Peyer's patch (tissue), 4 donors: Measurements from ENCODE around the gene PM20D1.

Source experiments
- POLR2A ChIP-seq, 2 donors: fragments of 450-650 bp; IDR thresholded peaks; one replicate each; pipeline ENCODE4 v1.5.1; 2017; ENCODE audit warnings: antibody characterized with exemption in 2 of 2, mild to moderate bottlenecking in 2 of 2, moderate library complexity in 2 of 2
- TF ChIP-seq, protein P1 (sequence below), 6 experiments: fragments of 450-650 bp in 4 of 6; fragments of 200-600 bp in 2 of 6; sonication (generic) in 1 of 6; IDR thresholded peaks; one replicate each; pipeline ENCODE4 v1.5.1; 2017 to 2019; ENCODE audit warnings: antibody characterized with exemption in 6 of 6, mild to moderate bottlenecking in 3 of 6, moderate library complexity in 1 of 6

DNA sequence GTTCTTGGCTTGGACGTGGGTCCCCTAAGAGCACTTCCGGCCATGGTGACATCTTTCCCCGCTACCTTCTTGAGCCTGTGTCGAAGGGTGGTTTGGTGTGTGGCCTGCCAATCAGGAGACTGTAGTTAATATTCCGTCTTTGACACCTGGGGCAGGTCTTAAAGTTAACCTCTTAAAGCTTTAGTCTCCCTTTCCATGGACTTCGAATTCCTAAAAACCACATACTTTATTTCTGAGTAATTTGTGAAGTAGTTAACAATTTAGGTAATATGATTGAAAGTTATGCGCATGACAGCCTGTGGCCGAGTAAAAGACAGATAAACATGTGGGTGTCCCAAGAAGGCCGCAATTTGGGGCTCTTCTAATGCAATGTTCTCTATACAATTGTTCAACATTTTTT lies 64.5 kb downstream of the PM20D1 start:
- TF ChIP-seq, protein P1, sequence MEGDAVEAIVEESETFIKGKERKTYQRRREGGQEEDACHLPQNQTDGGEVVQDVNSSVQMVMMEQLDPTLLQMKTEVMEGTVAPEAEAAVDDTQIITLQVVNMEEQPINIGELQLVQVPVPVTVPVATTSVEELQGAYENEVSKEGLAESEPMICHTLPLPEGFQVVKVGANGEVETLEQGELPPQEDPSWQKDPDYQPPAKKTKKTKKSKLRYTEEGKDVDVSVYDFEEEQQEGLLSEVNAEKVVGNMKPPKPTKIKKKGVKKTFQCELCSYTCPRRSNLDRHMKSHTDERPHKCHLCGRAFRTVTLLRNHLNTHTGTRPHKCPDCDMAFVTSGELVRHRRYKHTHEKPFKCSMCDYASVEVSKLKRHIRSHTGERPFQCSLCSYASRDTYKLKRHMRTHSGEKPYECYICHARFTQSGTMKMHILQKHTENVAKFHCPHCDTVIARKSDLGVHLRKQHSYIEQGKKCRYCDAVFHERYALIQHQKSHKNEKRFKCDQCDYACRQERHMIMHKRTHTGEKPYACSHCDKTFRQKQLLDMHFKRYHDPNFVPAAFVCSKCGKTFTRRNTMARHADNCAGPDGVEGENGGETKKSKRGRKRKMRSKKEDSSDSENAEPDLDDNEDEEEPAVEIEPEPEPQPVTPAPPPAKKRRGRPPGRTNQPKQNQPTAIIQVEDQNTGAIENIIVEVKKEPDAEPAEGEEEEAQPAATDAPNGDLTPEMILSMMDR (IDR thresholded peaks at IDR 0.05), result no peak
- TF ChIP-seq POLR2A (IDR thresholded peaks at IDR 0.05), result no peak
